AG04450 (cell line): ENCODE measurements around the gene OR6B3. TPM values are rescaled to one million over a fixed set of nuclear protein-coding genes. Genes with fewer than 3 reads are reported as not detected.

ENCODE experiments used
- CTCF ChIA-PET: fragments of 300-600, 350-600 bp; formaldehyde crosslinking; extraction: SDS; loops from one replicate; lab custom pipeline; 2022; ENCODE audit warnings: antibody characterized with exemption, inconsistent platforms; lab: Charles Lee
- POLR2A ChIA-PET: fragments of 350-600 bp; formaldehyde crosslinking; extraction: SDS; loops from one replicate; lab custom pipeline; 2021; ENCODE audit warnings: antibody characterized with exemption, inconsistent platforms; lab: Yijun Ruan, JAX
- DNase-seq: peaks from one replicate; pipeline ENCODE4 v3.0.0-alpha.2; 2011; ENCODE audit warnings: low read depth, low spot score
- H3K27ac ChIP-seq: one replicate; pipeline ENCODE4 v1.5.1; 2012; ENCODE audit warnings: low read depth, low read length, control low read depth
- H3K27me3 ChIP-seq: one replicate; pipeline ENCODE4 v1.6.0; 2012; ENCODE audit warnings: low read length; ENCODE audit not compliant: control insufficient read depth, insufficient read depth
- H3K4me3 ChIP-seq: 2 replicates; pipeline ENCODE4 v1.5.1; 2011; ENCODE audit warnings: mild to moderate bottlenecking, low read depth, low read length, control low read depth
- H3K9me3 ChIP-seq: 2 replicates; pipeline ENCODE4 v1.5.1; 2012; ENCODE audit warnings: low read length; ENCODE audit not compliant: control insufficient read depth, insufficient read depth
- CTCF ChIP-seq: IDR thresholded peaks from 2 replicates; pipeline ENCODE4 v1.5.1; 2011; ENCODE audit warnings: low read depth, low read length, control low read depth, inconsistent platforms
- polyA plus RNA-seq: library from polyadenylated mRNA; depleted of rRNA; stranded (reverse); fragments of >200 nt; gene quantifications from 2 replicates; pipeline ENCODE4 v1.2.3, GENCODE V29; 2011

Gene OR6B3
- polyA plus RNA-seq, 1 experiment: not detected

- Histone ChIP-seq H3K27ac (no peak overlapping the region), H3K9me3 (no peaks in the 10 kb centered on the region), H3K4me3 (no peak overlapping the region), H3K27me3 (peaks cover 27% of the 10 kb centered on the region)
- DNase-seq: no peak
- ChIA-PET POLR2A (no interaction called here), CTCF (no interaction called here)
- TF ChIP-seq CTCF: no peak
Observed at GRCh38 chr2:240056678-240057077, 3.4 kb upstream of the OR6B3 start.

- no peak for DNase-seq
- H3K9me3 ChIP-seq: no peaks in the 10 kb centered on the region
- ChIA-PET POLR2A (no interaction called here), CTCF (no interaction called here)
- no peak overlapping the region for H3K4me3 ChIP-seq
- H3K27me3 ChIP-seq: peaks cover 32% of the 10 kb centered on the region
- no peak for TF ChIP-seq CTCF
- H3K27ac ChIP-seq: no peak overlapping the region
Observed at GRCh38 chr2:240055177-240055917, 2.0 kb upstream of the OR6B3 start.

GRCh38 chr2:240052524-240052923, 797 bp downstream of the OR6B3 start:
- Histone ChIP-seq H3K27ac (no peak overlapping the region), H3K9me3 (no peaks in the 10 kb centered on the region), H3K27me3 (peaks cover 44% of the 10 kb centered on the region), H3K4me3 (no peak overlapping the region)
- TF ChIP-seq CTCF: no peak
- CTCF ChIA-PET: interaction anchor here (1.3 to 2.0 kb wide), 2 partner anchors 9 to 90 kb away, joined by 5 to 15 read pairs; no protein-coding TSS in a partner anchor
- POLR2A ChIA-PET: no interaction called here
- no peak for DNase-seq

GRCh38 chr2:240051697-240052096, 1.6 kb downstream of the OR6B3 start:
- CTCF ChIA-PET: interaction anchor here (1.3 to 2.0 kb wide), 2 partner anchors 10 to 91 kb away, joined by 5 to 15 read pairs; no protein-coding TSS in a partner anchor
- Histone ChIP-seq H3K4me3 (no peak overlapping the region), H3K9me3 (no peaks in the 10 kb centered on the region), H3K27me3 (peaks cover 42% of the 10 kb centered on the region), H3K27ac (no peak overlapping the region)
- no peak for TF ChIP-seq CTCF
- POLR2A ChIA-PET: no interaction called here
- no peak for DNase-seq

GRCh38 chr2:240050278-240050677, 3.0 kb downstream of the OR6B3 start:
- no peak overlapping the region for H3K4me3 ChIP-seq
- peaks cover 36% of the 10 kb centered on the region for H3K27me3 ChIP-seq
- ChIA-PET POLR2A (no interaction called here), CTCF (no interaction called here)
- H3K9me3 ChIP-seq: no peaks in the 10 kb centered on the region
- DNase-seq: no peak
- no peak for TF ChIP-seq CTCF
- no peak overlapping the region for H3K27ac ChIP-seq
